ENCODE measurements around the gene CCND1. TPM values are rescaled to one million over a fixed set of nuclear protein-coding genes. Genes with fewer than 3 reads are reported as not detected.
"Not testable (repeated sequence)": the region's sequence is repeated elsewhere in the genome, so short reads cannot be mapped to it uniquely, and the experiment has no call there.

CCND1 gene
- total RNA-seq, 1 experiment from 2014 or later: 173 TPM

- DNase-seq (ENCODE audit: low read depth): no peak
Observed at GRCh38 chr11:69617682-69618081, 23.3 kb upstream of the CCND1 start.

- no peak for DNase-seq (ENCODE audit: low read depth)
Observed at GRCh38 chr11:69618237-69618636, 22.7 kb upstream of the CCND1 start.

GRCh38 chr11:69620683-69621290 lies 20.2 kb upstream of the CCND1 start:
- DNase-seq (ENCODE audit: low read depth): no peak

- DNase-seq (ENCODE audit: low read depth): not testable (repeated sequence)
Observed at GRCh38 chr11:69622097-69622681, 18.8 kb upstream of the CCND1 start.

GRCh38 chr11:69624293-69624692 lies 16.7 kb upstream of the CCND1 start:
- no peak for DNase-seq (ENCODE audit: low read depth)

- no peak for DNase-seq (ENCODE audit: low read depth)
Observed at GRCh38 chr11:69625476-69625875, 15.5 kb upstream of the CCND1 start.

GRCh38 chr11:69627551-69627950 lies 13.4 kb upstream of the CCND1 start:
- no peak for DNase-seq (ENCODE audit: low read depth)

GRCh38 chr11:69630017-69630416 lies 10.9 kb upstream of the CCND1 start:
- DNase-seq (ENCODE audit: low read depth): no peak

- DNase-seq (ENCODE audit: low read depth): no peak
Observed at GRCh38 chr11:69630424-69630823, 10.5 kb upstream of the CCND1 start.

- DNase-seq (ENCODE audit: low read depth): no peak
Observed at GRCh38 chr11:69632900-69633299, 8.1 kb upstream of the CCND1 start.

GRCh38 chr11:69634069-69634468 lies 6.9 kb upstream of the CCND1 start:
- no peak for DNase-seq (ENCODE audit: low read depth)

GRCh38 chr11:69634590-69634989 lies 6.4 kb upstream of the CCND1 start:
- DNase-seq (ENCODE audit: low read depth): no peak

GRCh38 chr11:69635195-69635594 lies 5.8 kb upstream of the CCND1 start:
- no peak for DNase-seq (ENCODE audit: low read depth)

GRCh38 chr11:69635804-69636511 lies 5.0 kb upstream of the CCND1 start:
- no peak for DNase-seq (ENCODE audit: low read depth)

GRCh38 chr11:69636512-69637197 lies 4.3 kb upstream of the CCND1 start:
- peak; percentile 91 for DNase-seq (ENCODE audit: low read depth)

GRCh38 chr11:69637198-69637940 lies 3.6 kb upstream of the CCND1 start:
- no peak for DNase-seq (ENCODE audit: low read depth)

GRCh38 chr11:69637941-69638871 lies 2.8 kb upstream of the CCND1 start:
- peak; percentile 76 for DNase-seq (ENCODE audit: low read depth)

- peak; percentile 97 for DNase-seq (ENCODE audit: low read depth)
Observed at GRCh38 chr11:69638941-69639681, 1.8 kb upstream of the CCND1 start.

GRCh38 chr11:69639831-69640230 lies 1.1 kb upstream of the CCND1 start:
- no peak for DNase-seq (ENCODE audit: low read depth)

All from RPMI7951 (cell line).